Astrocyte of the spinal cord (primary cell): ENCODE results near the gene PTPRG.

Experiments
- DNase-seq: peaks from one replicate; pipeline ENCODE4 v3.0.0; 2011; ENCODE audit warnings: low read depth, low spot score
- H3K4me3 ChIP-seq: 2 replicates; pipeline ENCODE4 v1.5.1; 2011; ENCODE audit warnings: low read depth, mild to moderate bottlenecking, low read length, moderate library complexity
- in situ Hi-C: cut with HindIII; loops from 2 replicates; pipeline ENCODE4 v1.10.0; 2017; ENCODE audit warnings: low sequenced_read_pairs
- TF ChIP-seq, protein P1 (sequence below): IDR thresholded peaks from 2 replicates; pipeline ENCODE4 v1.5.1; 2012; ENCODE audit warnings: low read depth, mild to moderate bottlenecking, low read length, inconsistent platforms

PTPRG gene

DNA sequence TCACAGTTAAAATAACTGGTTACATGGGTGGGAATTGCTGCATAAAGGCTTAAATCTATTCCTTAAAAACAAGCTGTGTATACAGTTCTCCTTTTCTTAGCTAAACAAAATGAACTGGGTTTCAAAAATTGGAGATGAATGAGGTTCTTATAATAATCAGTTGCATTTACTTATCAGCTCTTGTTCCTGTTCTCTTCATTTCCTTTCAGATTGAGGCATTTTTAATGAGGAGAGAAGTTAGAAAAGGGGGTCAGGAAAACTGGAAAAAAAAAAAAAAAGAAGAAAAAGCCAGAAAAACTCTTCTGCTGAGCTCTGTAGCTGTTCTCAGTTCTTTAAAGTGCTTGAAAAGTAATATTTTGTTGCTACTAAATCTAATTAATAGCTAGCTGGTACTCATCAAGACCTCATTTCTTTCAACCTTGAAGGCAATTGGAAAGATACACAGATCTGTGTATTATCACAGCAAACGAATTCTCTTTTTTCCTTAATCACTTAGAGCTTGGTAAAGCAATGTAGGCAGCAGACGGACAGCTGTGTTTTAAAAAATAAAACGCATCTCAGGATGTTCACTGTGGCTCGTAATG lies 32.2 kb downstream of the PTPRG start:
- TF ChIP-seq, protein P1, sequence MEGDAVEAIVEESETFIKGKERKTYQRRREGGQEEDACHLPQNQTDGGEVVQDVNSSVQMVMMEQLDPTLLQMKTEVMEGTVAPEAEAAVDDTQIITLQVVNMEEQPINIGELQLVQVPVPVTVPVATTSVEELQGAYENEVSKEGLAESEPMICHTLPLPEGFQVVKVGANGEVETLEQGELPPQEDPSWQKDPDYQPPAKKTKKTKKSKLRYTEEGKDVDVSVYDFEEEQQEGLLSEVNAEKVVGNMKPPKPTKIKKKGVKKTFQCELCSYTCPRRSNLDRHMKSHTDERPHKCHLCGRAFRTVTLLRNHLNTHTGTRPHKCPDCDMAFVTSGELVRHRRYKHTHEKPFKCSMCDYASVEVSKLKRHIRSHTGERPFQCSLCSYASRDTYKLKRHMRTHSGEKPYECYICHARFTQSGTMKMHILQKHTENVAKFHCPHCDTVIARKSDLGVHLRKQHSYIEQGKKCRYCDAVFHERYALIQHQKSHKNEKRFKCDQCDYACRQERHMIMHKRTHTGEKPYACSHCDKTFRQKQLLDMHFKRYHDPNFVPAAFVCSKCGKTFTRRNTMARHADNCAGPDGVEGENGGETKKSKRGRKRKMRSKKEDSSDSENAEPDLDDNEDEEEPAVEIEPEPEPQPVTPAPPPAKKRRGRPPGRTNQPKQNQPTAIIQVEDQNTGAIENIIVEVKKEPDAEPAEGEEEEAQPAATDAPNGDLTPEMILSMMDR = no peak
- in situ Hi-C loops = no loop called here
- DNase-seq = no peak
- no peak overlapping the region for H3K4me3 ChIP-seq

DNA sequence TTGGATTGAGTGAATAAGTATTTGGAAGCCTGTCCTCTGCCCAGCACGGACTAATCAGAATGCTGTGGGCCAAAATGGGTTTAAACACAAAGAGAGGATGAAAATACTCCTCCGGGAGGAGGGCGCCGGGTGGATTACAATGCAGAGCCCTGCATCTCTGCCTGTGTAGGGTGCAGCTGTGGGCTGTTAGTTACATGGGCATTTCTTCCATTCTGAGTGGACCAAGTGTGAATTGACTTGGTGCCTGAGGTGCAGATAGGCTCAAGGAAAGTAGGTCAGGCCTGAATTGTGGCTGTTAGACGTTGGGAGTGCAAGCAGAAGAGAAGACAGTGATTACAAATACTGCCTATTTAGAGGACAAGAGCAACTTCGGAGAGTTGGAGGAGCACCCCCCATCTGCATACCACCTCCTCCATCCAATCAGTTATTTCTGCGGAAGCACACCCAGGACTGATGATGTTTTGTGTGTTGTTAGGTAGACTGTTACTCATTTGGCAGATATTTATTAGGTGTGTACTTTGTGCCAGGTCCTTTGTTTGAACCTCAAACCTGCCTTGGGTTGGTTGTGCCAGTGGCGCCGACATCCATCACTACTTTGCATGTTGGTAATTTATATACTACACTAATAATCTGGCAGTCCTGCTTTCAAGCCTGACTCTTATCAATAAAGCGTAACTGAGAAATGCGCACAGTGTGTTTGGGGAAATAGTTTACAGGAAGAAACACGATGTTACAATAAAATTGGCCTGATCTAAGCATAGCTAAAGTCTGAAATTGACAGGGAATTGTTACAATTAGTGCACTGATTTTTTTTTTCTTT lies 33.0 kb downstream of the PTPRG start:
- in situ Hi-C loops = no loop called here
- TF ChIP-seq, protein P1 = no peak
- H3K4me3 ChIP-seq = no peak overlapping the region
- DNase-seq = no peak

DNA sequence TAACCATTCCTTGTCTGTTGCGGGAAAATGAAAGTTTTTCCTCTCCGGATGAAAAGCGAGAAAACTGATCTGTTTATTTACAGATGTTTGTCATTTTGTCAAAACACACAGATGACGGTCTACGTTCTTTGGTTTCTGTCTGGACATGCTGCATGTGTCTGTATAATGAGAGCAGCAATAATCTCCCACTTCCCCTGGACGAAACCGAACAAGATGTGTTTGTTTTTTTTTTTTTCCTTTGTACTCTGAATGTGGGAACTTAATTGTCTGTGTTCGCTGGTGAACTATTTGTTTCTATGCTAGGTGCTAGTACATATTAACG lies 33.6 kb downstream of the PTPRG start:
- in situ Hi-C loops = no loop called here
- TF ChIP-seq, protein P1 = no peak
- DNase-seq = no peak
- no peak overlapping the region for H3K4me3 ChIP-seq

DNA sequence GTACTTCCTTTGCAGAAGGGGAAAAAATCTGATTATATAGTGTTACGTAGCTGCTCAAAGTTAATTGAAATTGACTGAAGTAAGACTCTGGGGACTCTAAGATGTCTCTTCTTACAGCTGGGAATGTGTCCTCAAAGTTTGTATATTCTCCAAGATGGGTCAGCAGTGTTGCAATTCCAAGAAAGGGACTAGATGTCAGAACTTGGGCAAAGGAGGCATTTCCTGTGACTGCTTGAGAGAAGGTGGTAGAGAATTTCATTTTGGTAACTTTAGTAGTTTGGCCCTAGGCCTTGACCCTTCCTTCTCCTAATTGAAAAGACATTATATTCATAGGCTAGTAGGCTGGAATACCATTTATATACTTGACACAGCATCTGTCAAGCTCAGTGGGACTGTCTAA lies 33.9 kb downstream of the PTPRG start:
- no peak for DNase-seq
- TF ChIP-seq, protein P1 = no peak
- no peak overlapping the region for H3K4me3 ChIP-seq
- in situ Hi-C loops = no loop called here

DNA sequence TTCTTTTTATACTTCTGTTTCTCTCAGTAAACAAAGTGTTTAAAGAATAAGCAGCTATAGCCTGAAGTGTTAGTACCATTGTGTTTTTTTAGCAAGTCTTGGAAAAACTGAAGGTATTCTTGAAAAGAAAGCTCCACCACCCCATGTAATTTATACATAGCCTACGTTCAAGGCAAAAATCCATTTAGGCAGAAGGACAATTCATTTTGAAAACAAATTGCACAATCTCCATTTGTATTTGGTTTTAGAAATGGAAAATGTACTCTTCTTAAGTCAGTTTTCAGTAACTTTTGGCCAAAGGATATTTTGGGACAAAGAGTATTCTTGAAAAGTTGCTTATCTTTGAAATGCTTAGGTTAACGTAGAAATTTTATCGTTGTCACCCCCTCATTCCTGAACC lies 34.5 kb downstream of the PTPRG start:
- TF ChIP-seq, protein P1 = no peak
- H3K4me3 ChIP-seq = no peak overlapping the region
- DNase-seq = no peak
- in situ Hi-C loops = no loop called here

DNA sequence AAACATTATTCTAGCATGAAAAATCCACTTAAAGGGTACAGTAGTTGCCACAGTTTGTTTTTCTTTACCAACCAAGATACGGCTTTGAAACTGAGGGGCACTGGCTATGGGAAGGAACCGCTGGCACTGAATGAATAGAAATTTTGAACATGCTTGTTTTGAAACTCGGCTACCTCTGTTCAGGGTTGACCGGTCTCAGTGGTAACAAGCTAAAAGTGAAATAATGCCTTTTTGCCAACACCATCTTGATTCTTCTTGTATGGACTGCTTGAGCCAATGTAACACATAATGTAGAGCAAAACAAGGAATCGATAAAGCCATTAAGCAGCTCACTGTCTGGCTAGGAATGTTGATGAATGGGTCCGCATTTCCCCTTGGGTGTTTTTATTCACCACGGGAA lies 36.5 kb downstream of the PTPRG start:
- TF ChIP-seq, protein P1 = no peak
- in situ Hi-C loops = no loop called here
- DNase-seq = no peak
- H3K4me3 ChIP-seq = no peak overlapping the region
